ENCODE measurements around the gene DEPDC7. TPM values are rescaled to one million over a fixed set of nuclear protein-coding genes. Genes with fewer than 3 reads are reported as not detected.

Gene DEPDC7
- total and polyA plus RNA-seq, 2 experiments from 2014 or later, result 12.5 to 21.3 TPM

GRCh38 chr11:33039274-33040032 lies 23.8 kb downstream of the DEPDC7 start, which contains the start of gene TCP11L1:
TSS of gene TCP11L1 (plus strand) at chr11:33039572. CDS start at chr11:33043774, 4,202 bp downstream.
- peak within 1 kb of the TSS; percentile 96 for H3K27ac ChIP-seq
- H3K27me3 ChIP-seq, result no peaks in the 10 kb centered on the region
- H3K4me1 ChIP-seq (ENCODE audit: insufficient read depth), result peaks cover 15% of the 10 kb centered on the region
- H3K4me2 ChIP-seq, result peak within 1 kb of the TSS; percentile 83
- peak within 1 kb of the TSS; percentile 76 for H3K4me3 ChIP-seq
- peak; percentile 90 for DNase-seq (ENCODE audit: low spot score)
- H3K79me2 ChIP-seq, result peaks cover 24% of the 10 kb centered on the region
- H4K20me1 ChIP-seq (ENCODE audit: insufficient read depth, poor library complexity, severe bottlenecking), result no peaks in the 10 kb centered on the region
- WGBS (ENCODE audit: low lambda C conversion rate, missing lambda C conversion rate), result under 1% methylated on average over 65 of the region's 84 CpGs
- H2AFZ ChIP-seq, result peak within 1 kb of the TSS; percentile 69
- TF ChIP-seq, protein P1, sequence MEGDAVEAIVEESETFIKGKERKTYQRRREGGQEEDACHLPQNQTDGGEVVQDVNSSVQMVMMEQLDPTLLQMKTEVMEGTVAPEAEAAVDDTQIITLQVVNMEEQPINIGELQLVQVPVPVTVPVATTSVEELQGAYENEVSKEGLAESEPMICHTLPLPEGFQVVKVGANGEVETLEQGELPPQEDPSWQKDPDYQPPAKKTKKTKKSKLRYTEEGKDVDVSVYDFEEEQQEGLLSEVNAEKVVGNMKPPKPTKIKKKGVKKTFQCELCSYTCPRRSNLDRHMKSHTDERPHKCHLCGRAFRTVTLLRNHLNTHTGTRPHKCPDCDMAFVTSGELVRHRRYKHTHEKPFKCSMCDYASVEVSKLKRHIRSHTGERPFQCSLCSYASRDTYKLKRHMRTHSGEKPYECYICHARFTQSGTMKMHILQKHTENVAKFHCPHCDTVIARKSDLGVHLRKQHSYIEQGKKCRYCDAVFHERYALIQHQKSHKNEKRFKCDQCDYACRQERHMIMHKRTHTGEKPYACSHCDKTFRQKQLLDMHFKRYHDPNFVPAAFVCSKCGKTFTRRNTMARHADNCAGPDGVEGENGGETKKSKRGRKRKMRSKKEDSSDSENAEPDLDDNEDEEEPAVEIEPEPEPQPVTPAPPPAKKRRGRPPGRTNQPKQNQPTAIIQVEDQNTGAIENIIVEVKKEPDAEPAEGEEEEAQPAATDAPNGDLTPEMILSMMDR (IDR thresholded peaks at IDR 0.05; ENCODE audit: poor library complexity), result no peak
- TF ChIP-seq EZH2 (IDR thresholded peaks at IDR 0.05; ENCODE audit: borderline replicate concordance) (no peak), EZH2phosphoT487 (IDR thresholded peaks at IDR 0.05; ENCODE audit: low read depth, severe bottlenecking, unreplicated experiment) (no peak)
- H3K36me3 ChIP-seq (replicated peaks; ENCODE audit: insufficient read depth, low read depth), result no peaks in the 10 kb centered on the region
- H3K9me2 ChIP-seq (replicated peaks; ENCODE audit: insufficient read depth), result no peaks in the 10 kb centered on the region
- H3K9me3 ChIP-seq (ENCODE audit: low read depth), result no peaks in the 10 kb centered on the region

GRCh38 chr11:33040033-33040861 lies 24.6 kb downstream of the DEPDC7 start:
- Histone ChIP-seq H2AFZ (peak overlapping the region; percentile 69), H4K20me1 (ENCODE audit: insufficient read depth, poor library complexity, severe bottlenecking) (no peaks in the 10 kb centered on the region)

GRCh38 chr11:33040862-33041453 lies 25.3 kb downstream of the DEPDC7 start:
- H3K9me3 ChIP-seq (ENCODE audit: low read depth), result no peaks in the 10 kb centered on the region
- H3K36me3 ChIP-seq (replicated peaks; ENCODE audit: insufficient read depth, low read depth), result no peaks in the 10 kb centered on the region
- no peaks in the 10 kb centered on the region for H3K9me2 ChIP-seq (replicated peaks; ENCODE audit: insufficient read depth)
- H3K4me3 ChIP-seq, result peak overlapping the region; percentile 76
- no peak overlapping the region for H2AFZ ChIP-seq
- H3K27me3 ChIP-seq, result no peaks in the 10 kb centered on the region
- H3K27ac ChIP-seq, result peak overlapping the region; percentile 96
- H3K79me2 ChIP-seq, result peaks cover 29% of the 10 kb centered on the region
- WGBS (ENCODE audit: low lambda C conversion rate, missing lambda C conversion rate), result 48% methylated on average over 5 of the region's 5 CpGs
- H4K20me1 ChIP-seq (ENCODE audit: insufficient read depth, poor library complexity, severe bottlenecking), result no peaks in the 10 kb centered on the region
- H3K4me1 ChIP-seq (ENCODE audit: insufficient read depth), result peaks cover 15% of the 10 kb centered on the region
- DNase-seq (ENCODE audit: low spot score), result no peak
- TF ChIP-seq EZH2phosphoT487 (IDR thresholded peaks at IDR 0.05; ENCODE audit: low read depth, severe bottlenecking, unreplicated experiment), result no peak
- TF ChIP-seq EZH2 (IDR thresholded peaks at IDR 0.05; ENCODE audit: borderline replicate concordance), result no peak
- TF ChIP-seq, protein P1 (IDR thresholded peaks at IDR 0.05; ENCODE audit: poor library complexity), result no peak
- peak overlapping the region; percentile 83 for H3K4me2 ChIP-seq

More at GRCh38 chr11:33040033-33040861, 24.6 kb downstream of the DEPDC7 start:
- Histone ChIP-seq H3K27ac (peak overlapping the region; percentile 96), H3K9me2 (replicated peaks; ENCODE audit: insufficient read depth) (no peaks in the 10 kb centered on the region), H3K36me3 (replicated peaks; ENCODE audit: insufficient read depth, low read depth) (no peaks in the 10 kb centered on the region), H3K4me2 (peak overlapping the region; percentile 83), H3K4me1 (ENCODE audit: insufficient read depth) (peaks cover 15% of the 10 kb centered on the region), H3K4me3 (peak overlapping the region; percentile 76), H3K9me3 (ENCODE audit: low read depth) (no peaks in the 10 kb centered on the region), H3K79me2 (peaks cover 29% of the 10 kb centered on the region), H3K27me3 (no peaks in the 10 kb centered on the region)
- WGBS (ENCODE audit: low lambda C conversion rate, missing lambda C conversion rate), result 9% methylated on average over 26 of the region's 30 CpGs
- TF ChIP-seq, protein P1 (IDR thresholded peaks at IDR 0.05; ENCODE audit: poor library complexity), result no peak
- TF ChIP-seq EZH2 (IDR thresholded peaks at IDR 0.05; ENCODE audit: borderline replicate concordance) (no peak), EZH2phosphoT487 (IDR thresholded peaks at IDR 0.05; ENCODE audit: low read depth, severe bottlenecking, unreplicated experiment) (no peak)
- DNase-seq (ENCODE audit: low spot score), result peak; percentile 44
